HepG2 (cell line): ENCODE data around the gene GADD45B. TPM values are rescaled to one million over a fixed set of nuclear protein-coding genes. Genes with fewer than 3 reads are reported as not detected.

Source experiments
- BRD4 ChIP-seq: sonication (generic); formaldehyde crosslinking; IDR thresholded peaks from 2 replicates; pipeline ENCODE4 v1.4.0; 2020; ENCODE audit warnings: missing genetic modification reagents
- DPF2 ChIP-seq: sonication (generic); formaldehyde crosslinking; IDR thresholded peaks from 2 replicates; pipeline ENCODE4 v1.4.0; 2020; ENCODE audit warnings: mild to moderate bottlenecking, low read depth, missing genetic modification reagents, borderline replicate concordance
- FLYWCH1 ChIP-seq: sonication (generic); formaldehyde crosslinking; IDR thresholded peaks from 2 replicates; pipeline ENCODE4 v1.8.1; 2023; ENCODE audit warnings: mild to moderate bottlenecking, missing genetic modification reagents
- FOXA1 ChIP-seq, 2 experiments: fragments of 450-650 bp in 1 of 2; sonication (generic) in 1 of 2; formaldehyde crosslinking in 1 of 2; IDR thresholded peaks; 2 replicates each; pipeline versions ENCODE4 v1.4.0 to v1.6.1; 2016 to 2020; ENCODE audit warnings: missing genetic modification reagents in 1 of 2
- HNRNPLL ChIP-seq: fragments of 200-400 bp; formaldehyde crosslinking; IDR thresholded peaks from 2 replicates; pipeline ENCODE4 v1.6.1; 2017; ENCODE audit warnings: mild to moderate bottlenecking, low read depth, low read length; ENCODE audit not compliant: poor library complexity, severe bottlenecking
- KMT2A ChIP-seq: sonication (generic); formaldehyde crosslinking; IDR thresholded peaks from 2 replicates; pipeline ENCODE4 v1.4.0; 2020; ENCODE audit warnings: missing genetic modification reagents
- ONECUT2 ChIP-seq: sonication (generic); formaldehyde crosslinking; IDR thresholded peaks from 2 replicates; pipeline ENCODE4 v1.4.0; 2020; ENCODE audit warnings: missing genetic modification reagents
- RCOR2 ChIP-seq: IDR thresholded peaks from 2 replicates; pipeline ENCODE4 v1.6.1; 2016; ENCODE audit warnings: missing biosample characterization, missing genetic modification reagents
- SALL1 ChIP-seq: sonication (generic); formaldehyde crosslinking; IDR thresholded peaks from 2 replicates; pipeline ENCODE4 v1.8.0; 2022; ENCODE audit warnings: mild to moderate bottlenecking, missing genetic modification reagents
- SMAD1 ChIP-seq: sonication (generic); formaldehyde crosslinking; IDR thresholded peaks from 2 replicates; pipeline ENCODE4 v1.4.0; 2020; ENCODE audit warnings: missing genetic modification reagents, low read depth, mild to moderate bottlenecking, borderline replicate concordance
- STAT5B ChIP-seq: sonication (generic); formaldehyde crosslinking; IDR thresholded peaks from 2 replicates; pipeline ENCODE4 v1.4.0; 2020; ENCODE audit warnings: missing genetic modification reagents
- ZFY ChIP-seq: sonication (generic); formaldehyde crosslinking; IDR thresholded peaks from 2 replicates; pipeline ENCODE4 v1.4.0; 2020; ENCODE audit warnings: missing genetic modification reagents
- ZHX1 ChIP-seq: sonication (generic); formaldehyde crosslinking; IDR thresholded peaks from 2 replicates; pipeline ENCODE4 v1.8.1; 2022; ENCODE audit warnings: low read depth, mild to moderate bottlenecking, missing genetic modification reagents
- ZNF382 ChIP-seq: sonication (generic); formaldehyde crosslinking; IDR thresholded peaks from 2 replicates; pipeline ENCODE4 v1.5.0; 2020; ENCODE audit warnings: missing genetic modification reagents, mild to moderate bottlenecking, borderline replicate concordance
- ZNF737 ChIP-seq: sonication (generic); formaldehyde crosslinking; IDR thresholded peaks from 2 replicates; pipeline ENCODE4 v1.5.0; 2020; ENCODE audit warnings: missing genetic modification reagents, mild to moderate bottlenecking, borderline replicate concordance
- ZSCAN25 ChIP-seq: sonication (generic); formaldehyde crosslinking; IDR thresholded peaks from 2 replicates; pipeline ENCODE4 v1.8.0; 2022; ENCODE audit warnings: mild to moderate bottlenecking, missing genetic modification reagents
- polyA plus RNA-seq, 8 experiments: library from polyadenylated mRNA; depleted of rRNA in 3 of 8; stranded (reverse) in 7 of 8; unstranded in 1 of 8; fragments of >200 nt; fragmentation: Illumina TruSeq in 4 of 8; extraction: Trizol in 4 of 8; gene quantifications; 2 replicates each; pipeline versions ENCODE4 v1.2.1 to v1.2.3, GENCODE V29; 2011 to 2016; ENCODE audit warnings: low read depth in 4 of 8, missing spikeins in 1 of 8, mixed read lengths in 1 of 8; ENCODE audit not compliant: insufficient read depth in 1 of 8
- total RNA-seq, 5 experiments: library from RNA; depleted of rRNA; stranded (reverse); fragments of >200 nt; fragmentation: Illumina TruSeq; extraction: Trizol; gene quantifications; 2 replicates each; pipeline ENCODE4 v1.2.3, GENCODE V29; 2016; ENCODE audit warnings: low read depth in 1 of 5
- TF ChIP-seq, protein P1 (sequence below): sonication (generic); formaldehyde crosslinking; IDR thresholded peaks from 2 replicates; pipeline ENCODE4 v1.5.0; 2020; ENCODE audit warnings: missing genetic modification reagents, mild to moderate bottlenecking, borderline replicate concordance
- TF ChIP-seq, protein P2 (sequence below): sonication (generic); formaldehyde crosslinking; IDR thresholded peaks from 2 replicates; pipeline ENCODE4 v1.4.0; 2020; ENCODE audit warnings: missing genetic modification reagents
- TF ChIP-seq, protein P3 (sequence below): sonication (generic); formaldehyde crosslinking; IDR thresholded peaks from 2 replicates; pipeline ENCODE4 v1.8.0; 2022; ENCODE audit warnings: mild to moderate bottlenecking, missing genetic modification reagents

GADD45B gene
- total and polyA plus RNA-seq, 2 of the 13 experiments (the other 11 are each of a cell fraction or from before 2014, with no cell fraction given) = 4.6 to 34.1 TPM

DNA sequence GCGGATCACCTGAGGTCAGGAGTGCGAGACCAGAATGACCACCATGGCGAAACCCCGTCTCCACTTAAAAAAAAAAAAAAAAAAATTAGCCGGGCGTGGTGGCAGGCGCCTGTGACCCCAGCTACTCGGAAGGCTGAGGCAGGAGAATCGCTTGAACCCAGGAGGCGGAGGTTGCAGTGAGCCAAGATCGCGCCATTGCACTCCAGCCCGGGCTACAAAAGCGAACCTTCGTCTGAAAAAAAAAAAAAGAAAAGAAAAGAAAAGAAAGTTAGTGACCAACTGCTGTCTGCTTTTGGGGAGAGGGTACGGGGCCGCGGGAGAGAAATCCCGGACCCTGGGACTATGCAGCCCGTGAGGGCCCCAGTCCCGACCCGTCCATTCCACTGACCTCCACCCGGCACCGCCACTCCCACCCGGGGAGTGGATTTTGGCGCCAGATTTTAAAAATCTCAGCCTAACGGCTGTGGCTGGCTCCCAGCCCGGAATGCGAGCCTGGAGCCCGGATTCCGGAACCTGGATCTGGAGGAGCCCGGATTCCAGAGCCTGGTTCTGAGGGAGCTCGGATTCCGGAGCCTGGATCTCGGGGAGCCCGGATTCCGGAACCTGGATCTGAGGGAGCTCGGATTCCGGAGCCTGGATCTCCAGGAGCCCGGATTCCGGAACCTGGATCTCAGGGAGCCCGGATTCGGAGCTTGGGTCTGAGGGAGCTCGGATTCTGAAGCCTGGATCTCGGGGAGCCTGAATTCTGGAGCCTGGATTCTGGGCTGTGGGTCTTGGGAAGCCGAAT lies 13.1 kb upstream of the GADD45B start (continued):
- TF ChIP-seq, protein P1, sequence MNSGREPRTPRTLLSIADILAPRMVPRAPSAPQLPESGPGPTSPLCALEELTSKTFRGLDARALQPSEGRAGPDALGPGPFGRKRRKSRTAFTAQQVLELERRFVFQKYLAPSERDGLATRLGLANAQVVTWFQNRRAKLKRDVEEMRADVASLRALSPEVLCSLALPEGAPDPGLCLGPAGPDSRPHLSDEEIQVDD (CRISPR knock-in tag) = no peak
- 0 out of 2 replicates have a peak, but pooled peaks have one; percentile 62 for TF ChIP-seq ZHX1 (CRISPR knock-in tag)
- peak; percentile 53 for TF ChIP-seq HNRNPLL
- TF ChIP-seq, protein P2, sequence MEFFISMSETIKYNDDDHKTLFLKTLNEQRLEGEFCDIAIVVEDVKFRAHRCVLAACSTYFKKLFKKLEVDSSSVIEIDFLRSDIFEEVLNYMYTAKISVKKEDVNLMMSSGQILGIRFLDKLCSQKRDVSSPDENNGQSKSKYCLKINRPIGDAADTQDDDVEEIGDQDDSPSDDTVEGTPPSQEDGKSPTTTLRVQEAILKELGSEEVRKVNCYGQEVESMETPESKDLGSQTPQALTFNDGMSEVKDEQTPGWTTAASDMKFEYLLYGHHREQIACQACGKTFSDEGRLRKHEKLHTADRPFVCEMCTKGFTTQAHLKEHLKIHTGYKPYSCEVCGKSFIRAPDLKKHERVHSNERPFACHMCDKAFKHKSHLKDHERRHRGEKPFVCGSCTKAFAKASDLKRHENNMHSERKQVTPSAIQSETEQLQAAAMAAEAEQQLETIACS (CRISPR knock-in tag) = no peak
- TF ChIP-seq ZFY = peak; percentile 29; the same call in 1 of the 2 replicates
- TF ChIP-seq SALL1 (CRISPR knock-in tag) = peak; percentile 84
- peak; percentile 63; the same call in 1 of the 2 replicates for TF ChIP-seq KMT2A (CRISPR knock-in tag)
- TF ChIP-seq FLYWCH1 (CRISPR knock-in tag) = 0 out of 2 replicates have a peak, but pooled peaks have one; percentile 60
- TF ChIP-seq ZNF737 = no peak
- TF ChIP-seq DPF2 (CRISPR knock-in tag) = no peak
- TF ChIP-seq ZSCAN25 (CRISPR knock-in tag) = 0 out of 2 replicates have a peak, but pooled peaks have one; percentile 50
- TF ChIP-seq RCOR2 = peak; percentile 87
- no peak for TF ChIP-seq FOXA1 (IDR thresholded peaks at IDR 0.05)
- TF ChIP-seq FOXA1 (CRISPR knock-in tag; IDR thresholded peaks at IDR 0.05) = no peak
- TF ChIP-seq SMAD1 (CRISPR knock-in tag) = 0 out of 2 replicates have a peak, but pooled peaks have one; percentile 40
- no peak for TF ChIP-seq STAT5B (CRISPR knock-in tag)
- TF ChIP-seq, protein P3, sequence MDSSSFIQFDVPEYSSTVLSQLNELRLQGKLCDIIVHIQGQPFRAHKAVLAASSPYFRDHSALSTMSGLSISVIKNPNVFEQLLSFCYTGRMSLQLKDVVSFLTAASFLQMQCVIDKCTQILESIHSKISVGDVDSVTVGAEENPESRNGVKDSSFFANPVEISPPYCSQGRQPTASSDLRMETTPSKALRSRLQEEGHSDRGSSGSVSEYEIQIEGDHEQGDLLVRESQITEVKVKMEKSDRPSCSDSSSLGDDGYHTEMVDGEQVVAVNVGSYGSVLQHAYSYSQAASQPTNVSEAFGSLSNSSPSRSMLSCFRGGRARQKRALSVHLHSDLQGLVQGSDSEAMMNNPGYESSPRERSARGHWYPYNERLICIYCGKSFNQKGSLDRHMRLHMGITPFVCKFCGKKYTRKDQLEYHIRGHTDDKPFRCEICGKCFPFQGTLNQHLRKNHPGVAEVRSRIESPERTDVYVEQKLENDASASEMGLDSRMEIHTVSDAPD (CRISPR knock-in tag) = peak; percentile 68; the same call in 1 of the 2 replicates
- no peak for TF ChIP-seq BRD4 (CRISPR knock-in tag)
- no peak for TF ChIP-seq ONECUT2
- no peak for TF ChIP-seq ZNF382 (CRISPR knock-in tag)
